H9 (cell line): ENCODE results near the gene RETSAT. TPM values are rescaled to one million over a fixed set of nuclear protein-coding genes. Genes with fewer than 3 reads are reported as not detected.

Experiments
- DNase-seq: peaks from one replicate; pipeline ENCODE4 v3.0.0-alpha.2; 2017
- H2AFZ ChIP-seq: one replicate; pipeline ENCODE4 v1.6.1; 2013; ENCODE audit warnings: mild to moderate bottlenecking, low read length, control low read depth, moderate library complexity
- H2AK5ac ChIP-seq: 2 replicates; pipeline ENCODE4 v1.6.1; 2013; ENCODE audit warnings: low read length, control low read depth, mixed read lengths; ENCODE audit not compliant: insufficient read length
- H2BK120ac ChIP-seq: one replicate; pipeline ENCODE4 v1.6.1; 2013; ENCODE audit warnings: low read depth, mild to moderate bottlenecking, low read length, control low read depth, inconsistent platforms; ENCODE audit not compliant: poor library complexity, severe bottlenecking
- H2BK12ac ChIP-seq: 2 replicates; pipeline ENCODE4 v1.6.1; 2013; ENCODE audit warnings: low read length, control low read depth, mixed read lengths, low read depth; ENCODE audit not compliant: insufficient read length
- H2BK15ac ChIP-seq: 2 replicates; pipeline ENCODE4 v1.6.1; 2013; ENCODE audit warnings: low read depth, low read length, control low read depth
- H2BK20ac ChIP-seq: one replicate; pipeline ENCODE4 v1.6.1; 2013; ENCODE audit warnings: low read depth, mild to moderate bottlenecking, low read length, control low read depth, inconsistent platforms; ENCODE audit not compliant: poor library complexity, severe bottlenecking
- H2BK5ac ChIP-seq: 2 replicates; pipeline ENCODE4 v1.6.1; 2013; ENCODE audit warnings: low read length, control low read depth, mixed read lengths; ENCODE audit not compliant: insufficient read length
- H3K14ac ChIP-seq: 2 replicates; pipeline ENCODE4 v1.6.1; 2013; ENCODE audit warnings: low read length, control low read depth; ENCODE audit not compliant: insufficient read depth
- H3K18ac ChIP-seq: 2 replicates; pipeline ENCODE4 v1.6.1; 2013; ENCODE audit warnings: low read depth, mild to moderate bottlenecking, mixed read lengths, low read length, control low read depth; ENCODE audit not compliant: insufficient read length
- H3K23ac ChIP-seq: 2 replicates; pipeline ENCODE4 v1.6.1; 2013; ENCODE audit warnings: low read length, control low read depth, mixed read lengths, low read depth; ENCODE audit not compliant: insufficient read length
- H3K23me2 ChIP-seq: 2 replicates; pipeline ENCODE4 v1.6.1; 2013; ENCODE audit warnings: low read depth, mild to moderate bottlenecking, mixed read lengths, low read length, control low read depth; ENCODE audit not compliant: insufficient read length, poor library complexity, severe bottlenecking
- H3K27ac ChIP-seq: 2 replicates; pipeline ENCODE4 v1.5.1; 2013; ENCODE audit warnings: low read length, control low read depth, mixed read lengths, low read depth; ENCODE audit not compliant: insufficient read length
- H3K27me3 ChIP-seq: 2 replicates; pipeline ENCODE4 v1.6.1; 2013; ENCODE audit warnings: low read length, control low read depth, inconsistent platforms; ENCODE audit not compliant: insufficient read depth
- H3K4ac ChIP-seq: 2 replicates; pipeline ENCODE4 v1.6.1; 2013; ENCODE audit warnings: low read depth, mild to moderate bottlenecking, control low read depth, inconsistent platforms, low read length, moderate library complexity
- H3K4me1 ChIP-seq: 2 replicates; pipeline ENCODE4 v1.6.1; 2013; ENCODE audit warnings: low read length, control low read depth, inconsistent platforms; ENCODE audit not compliant: insufficient read depth
- H3K4me2 ChIP-seq: 2 replicates; pipeline ENCODE4 v1.6.1; 2013; ENCODE audit warnings: low read length, control low read depth, mixed read lengths; ENCODE audit not compliant: insufficient read length, insufficient read depth
- H3K56ac ChIP-seq: 2 replicates; pipeline ENCODE4 v1.6.1; 2013; ENCODE audit warnings: low read depth, mild to moderate bottlenecking, mixed read lengths, low read length, control low read depth; ENCODE audit not compliant: insufficient read length
- H3K79me1 ChIP-seq: 2 replicates; pipeline ENCODE4 v1.6.1; 2013; ENCODE audit warnings: low read depth, mild to moderate bottlenecking, moderate library complexity, low read length, control low read depth, inconsistent platforms; ENCODE audit not compliant: insufficient read depth, poor library complexity, severe bottlenecking
- H3K79me2 ChIP-seq: 2 replicates; pipeline ENCODE4 v1.6.1; 2013; ENCODE audit warnings: low read length, control low read depth, inconsistent platforms; ENCODE audit not compliant: insufficient read depth
- H3K9ac ChIP-seq: 2 replicates; pipeline ENCODE4 v1.6.1; 2013; ENCODE audit warnings: low read length, control low read depth, mixed read lengths; ENCODE audit not compliant: insufficient read length; ENCODE audit errors: extremely low read depth
- H3K9me3 ChIP-seq: one replicate; pipeline ENCODE4 v1.6.1; 2013; ENCODE audit warnings: low read depth, low read length, inconsistent platforms; ENCODE audit not compliant: control insufficient read depth
- H3T11ph ChIP-seq: one replicate; pipeline ENCODE4 v1.6.1; 2013; ENCODE audit warnings: mild to moderate bottlenecking, low read length, control low read depth, inconsistent platforms
- H4K20me1 ChIP-seq: one replicate; pipeline ENCODE4 v1.6.1; 2013; ENCODE audit not compliant: control insufficient read depth, insufficient read length, insufficient read depth
- H4K5ac ChIP-seq: 2 replicates; pipeline ENCODE4 v1.6.1; 2013; ENCODE audit warnings: low read depth, mild to moderate bottlenecking, mixed read lengths, low read length, control low read depth; ENCODE audit not compliant: insufficient read length
- H4K8ac ChIP-seq: replicated peaks from 2 replicates; pipeline ENCODE4 v1.6.1; 2013; ENCODE audit warnings: low read length, control low read depth, mixed read lengths, low read depth; ENCODE audit not compliant: insufficient read length
- H4K91ac ChIP-seq: 2 replicates; pipeline ENCODE4 v1.6.1; 2013; ENCODE audit warnings: low read depth, mild to moderate bottlenecking, moderate library complexity, mixed read lengths, low read length, control low read depth; ENCODE audit not compliant: insufficient read length
- H3K27ac Mint-ChIP-seq, 3 experiments: 2 replicates in 2 of 3; 3 replicates in 1 of 3; pipeline ENCODE4 v1.8.0; 2020 to 2021; ENCODE audit warnings: mixed read lengths in 3 of 3, mild to moderate bottlenecking in 1 of 3, moderate library complexity in 1 of 3
- H3K27me3 Mint-ChIP-seq: 2 replicates; pipeline ENCODE4 v1.8.0; 2021; ENCODE audit warnings: low read depth, mild to moderate bottlenecking, moderate library complexity, mixed read lengths
- H3K36me3 Mint-ChIP-seq, 3 experiments: 2 replicates in 2 of 3; 3 replicates in 1 of 3; pipeline ENCODE4 v1.8.0; 2020 to 2021; ENCODE audit warnings: low read depth in 3 of 3, mixed read lengths in 3 of 3; ENCODE audit not compliant: insufficient read depth in 1 of 3
- H3K4me1 Mint-ChIP-seq, 2 experiments: 2 replicates each; pipeline ENCODE4 v1.8.0; 2020; ENCODE audit warnings: mixed read lengths in 2 of 2
- H3K4me3 Mint-ChIP-seq, 2 experiments: 2 replicates in 1 of 2; 3 replicates in 1 of 2; pipeline ENCODE4 v1.8.0; 2020 to 2021; ENCODE audit warnings: mild to moderate bottlenecking in 2 of 2, mixed read lengths in 2 of 2, moderate library complexity in 1 of 2
- H3K9me3 Mint-ChIP-seq, 2 experiments: 2 replicates in 1 of 2; 3 replicates in 1 of 2; pipeline ENCODE4 v1.8.0; 2020; ENCODE audit warnings: mild to moderate bottlenecking in 2 of 2, mixed read lengths in 2 of 2, moderate library complexity in 1 of 2
- WGBS: extraction: QIAGEN DNeasy Blood & Tissue Kit; methylation state at CpG from one replicate; pipeline ENCODE4 v1.1.7; 2013; ENCODE audit warnings: missing lambda C conversion rate, low lambda C conversion rate, mixed read lengths; ENCODE audit not compliant: insufficient read length; ENCODE audit errors: extremely low coverage; 5-methylcytosine and 5-hydroxymethylcytosine counted together
- total RNA-seq: library from RNA; stranded (reverse); gene quantifications from 2 replicates; pipeline ENCODE4 v1.2.1, GENCODE V29; 2021
- TF ChIP-seq, protein P1 (sequence below): fragments of 200-600 bp; sonication (generic); conservative IDR thresholded peaks from 3 replicates; pipeline ENCODE4 v1.8.0; 2021; ENCODE audit warnings: antibody characterized with exemption, mild to moderate bottlenecking

The RETSAT gene
- total RNA-seq, 1 experiment from 2014 or later: 16.7 TPM

DNA sequence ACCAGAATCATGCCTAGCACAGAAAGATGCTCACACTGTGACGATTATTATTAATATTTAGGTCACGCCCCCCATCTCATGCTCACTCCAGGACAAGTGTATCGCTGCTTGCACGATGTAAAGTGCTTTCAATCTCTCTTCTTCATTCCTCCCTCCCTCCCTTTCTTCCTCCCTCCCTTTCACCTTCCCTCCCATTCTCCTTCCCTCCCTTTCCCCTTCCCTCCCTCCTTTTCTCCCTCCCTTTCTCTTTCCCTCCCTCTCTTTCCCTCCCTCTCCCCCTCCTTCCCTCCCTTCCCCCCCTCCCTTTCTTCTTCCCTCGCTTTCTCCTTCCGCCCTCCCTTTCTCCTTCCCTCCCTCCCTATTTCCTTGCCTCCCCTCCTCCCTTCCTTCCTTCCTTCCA, 46.1 kb downstream of the RETSAT start:
- Histone ChIP-seq H3K79me1 (no peaks in the 10 kb centered on the region), H3K4me2 (no peak overlapping the region), H2BK5ac (no peak overlapping the region), H3K56ac (no peak overlapping the region), H3K4ac (no peak overlapping the region), H3K79me2 (no peaks in the 10 kb centered on the region), H3K18ac (no peak overlapping the region), H3K23me2 (no peaks in the 10 kb centered on the region), H2BK15ac (no peak overlapping the region), H3K9ac (no peak overlapping the region), H3K27me3 (no peaks in the 10 kb centered on the region), H2BK120ac (no peak overlapping the region), H4K91ac (no peak overlapping the region), H3K23ac (no peak overlapping the region), H4K8ac (no peak overlapping the region), H3T11ph (no peak overlapping the region), H2BK12ac (no peak overlapping the region), H2AFZ (no peak overlapping the region), H4K20me1 (no peaks in the 10 kb centered on the region), H3K27ac (no peak overlapping the region), H3K4me1 (peaks cover 6% of the 10 kb centered on the region; the same call in 1 of the 2 replicates), H2BK20ac (no peak overlapping the region), H2AK5ac (no peak overlapping the region), H3K9me3 (no peaks in the 10 kb centered on the region), H3K14ac (no peak overlapping the region), H4K5ac (no peak overlapping the region)
- no peak for DNase-seq
- WGBS: no CpG with 5 or more reads among the region's 6 CpGs
- H3K9me3 Mint-ChIP-seq: no peaks in the 10 kb centered on the region
- no peaks in the 10 kb centered on the region for H3K27me3 Mint-ChIP-seq
- peaks cover 14% of the 10 kb centered on the region in 2 experiments for H3K4me1 Mint-ChIP-seq
- TF ChIP-seq, protein P1, sequence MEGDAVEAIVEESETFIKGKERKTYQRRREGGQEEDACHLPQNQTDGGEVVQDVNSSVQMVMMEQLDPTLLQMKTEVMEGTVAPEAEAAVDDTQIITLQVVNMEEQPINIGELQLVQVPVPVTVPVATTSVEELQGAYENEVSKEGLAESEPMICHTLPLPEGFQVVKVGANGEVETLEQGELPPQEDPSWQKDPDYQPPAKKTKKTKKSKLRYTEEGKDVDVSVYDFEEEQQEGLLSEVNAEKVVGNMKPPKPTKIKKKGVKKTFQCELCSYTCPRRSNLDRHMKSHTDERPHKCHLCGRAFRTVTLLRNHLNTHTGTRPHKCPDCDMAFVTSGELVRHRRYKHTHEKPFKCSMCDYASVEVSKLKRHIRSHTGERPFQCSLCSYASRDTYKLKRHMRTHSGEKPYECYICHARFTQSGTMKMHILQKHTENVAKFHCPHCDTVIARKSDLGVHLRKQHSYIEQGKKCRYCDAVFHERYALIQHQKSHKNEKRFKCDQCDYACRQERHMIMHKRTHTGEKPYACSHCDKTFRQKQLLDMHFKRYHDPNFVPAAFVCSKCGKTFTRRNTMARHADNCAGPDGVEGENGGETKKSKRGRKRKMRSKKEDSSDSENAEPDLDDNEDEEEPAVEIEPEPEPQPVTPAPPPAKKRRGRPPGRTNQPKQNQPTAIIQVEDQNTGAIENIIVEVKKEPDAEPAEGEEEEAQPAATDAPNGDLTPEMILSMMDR: no peak
- peak overlapping the region in 1 of 3 experiments; percentile 31; a peak in 1 of 7 replicates for H3K27ac Mint-ChIP-seq
- H3K36me3 Mint-ChIP-seq: peaks cover 44 to 71% (median 66%) of the 10 kb centered on the region in 3 experiments
- no peak overlapping the region for H3K4me3 Mint-ChIP-seq
